ENCODE measurements around the gene KIF18A.

GRCh38 chr11:28106353-28107043, 1.5 kb downstream of the KIF18A start:
- no peak for TF ChIP-seq CTCF (IDR thresholded peaks at IDR 0.05)
- no peak for TF ChIP-seq POLR2AphosphoS5 (IDR thresholded peaks at IDR 0.05)
